SK-N-MC (cell line): ENCODE measurements around the gene MAVS.

Experiments
- EZH2 ChIP-seq: fragments of 200-600 bp; sonication (generic); IDR thresholded peaks from one replicate; pipeline ENCODE4 v1.6.1; 2017; ENCODE audit warnings: antibody characterized with exemption
- FOXP2 ChIP-seq: optimal IDR thresholded peaks from 2 replicates; pipeline ENCODE3; 2011; ENCODE audit warnings: mild to moderate bottlenecking, moderate library complexity; ENCODE audit not compliant: insufficient read depth; ENCODE audit errors: extremely low read length, control extremely low read depth
- POLR2AphosphoS5 ChIP-seq: IDR thresholded peaks from 2 replicates; pipeline ENCODE4 v1.6.1; 2012; ENCODE audit warnings: mild to moderate bottlenecking, low read depth, low read length, borderline replicate concordance

DNA sequence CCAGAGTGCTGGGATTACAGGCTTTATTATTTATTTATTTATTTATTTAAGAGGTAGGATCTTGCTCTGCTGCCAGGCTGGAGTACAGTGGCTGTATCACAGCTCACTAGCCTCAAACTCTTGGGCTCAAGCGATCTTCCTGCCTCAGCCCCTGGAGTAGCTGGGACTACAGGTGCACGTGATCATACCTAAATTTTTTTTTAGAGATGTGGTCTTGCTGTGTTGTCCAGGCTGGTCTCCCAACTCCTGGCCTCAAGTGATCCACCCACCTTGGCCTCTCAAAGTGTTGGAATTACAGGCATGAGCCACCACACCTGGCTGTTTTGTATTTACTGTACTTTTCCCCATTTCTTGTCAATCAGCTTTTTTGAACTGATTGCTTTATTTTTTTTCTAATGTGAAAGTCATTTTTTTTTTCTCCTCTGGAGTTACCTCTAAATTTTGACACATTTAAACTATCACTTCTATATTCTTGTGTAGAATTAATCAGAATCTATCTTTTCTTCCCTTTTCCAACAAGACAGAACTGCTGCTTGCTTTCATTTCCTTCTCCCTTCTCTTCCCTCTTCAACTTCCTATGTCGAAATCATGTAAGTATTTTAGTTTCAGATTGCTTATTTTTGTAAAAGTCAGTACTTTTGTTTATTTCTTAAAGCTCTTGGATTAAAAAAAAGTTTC, 54.5 kb downstream of the MAVS start:
- TF ChIP-seq POLR2AphosphoS5 (no peak), EZH2 (no peak), FOXP2 (no peak)
